Calu3 (cell line): Measurements from ENCODE around the gene TUBB. TPM values are rescaled to one million over a fixed set of nuclear protein-coding genes. Genes with fewer than 3 reads are reported as not detected.

ENCODE experiments used
- BruUV-seq: library from RNA; stranded (reverse); fragments of 400-500 nt; replicated peaks from 2 replicates; lab custom pipeline; 2021; lab: Mats Ljungman, UMichigan
- CTCF ChIA-PET: fragments of 300-600 bp; sonication (Branson Sonifier 250); formaldehyde crosslinking; loops from one replicate; lab custom pipeline; 2022; ENCODE audit warnings: antibody characterized with exemption; lab: Charles Lee
- DNase-seq: peaks from one replicate; pipeline ENCODE4 v3.0.0; 2022
- H3K27ac Mint-ChIP-seq: one replicate; pipeline ENCODE4 v1.8.0; 2022; ENCODE audit warnings: mixed read lengths; ENCODE audit not compliant: unreplicated experiment
- H3K27me3 Mint-ChIP-seq: one replicate; pipeline ENCODE4 v1.8.0; 2022; ENCODE audit warnings: mixed read lengths; ENCODE audit not compliant: unreplicated experiment
- H3K36me3 Mint-ChIP-seq: one replicate; pipeline ENCODE4 v1.8.0; 2022; ENCODE audit warnings: mild to moderate bottlenecking, moderate library complexity, mixed read lengths; ENCODE audit not compliant: insufficient read depth, unreplicated experiment
- H3K4me1 Mint-ChIP-seq: one replicate; pipeline ENCODE4 v1.8.0; 2022; ENCODE audit warnings: mild to moderate bottlenecking, low read depth, mixed read lengths; ENCODE audit not compliant: unreplicated experiment
- H3K4me3 Mint-ChIP-seq: one replicate; pipeline ENCODE4 v1.8.0; 2022; ENCODE audit warnings: mild to moderate bottlenecking, low read depth, moderate library complexity, mixed read lengths; ENCODE audit not compliant: unreplicated experiment
- H3K9me3 Mint-ChIP-seq: one replicate; pipeline ENCODE4 v1.8.0; 2022; ENCODE audit warnings: low read depth, mixed read lengths; ENCODE audit not compliant: unreplicated experiment
- intact Hi-C: fragments of 100-400 bp; cut with micrococcal nuclease; formaldehyde crosslinking; loops from one replicate; pipeline ENCODE4 v1.10.0; 2022; ENCODE audit not compliant: unreplicated experiment
- total RNA-seq: library from RNA; stranded (reverse); gene quantifications from 2 replicates; pipeline ENCODE4 v1.2.3, GENCODE V29; 2022
- TF ChIP-seq, protein P1 (sequence below): fragments of 200-600 bp; IDR thresholded peaks from one replicate; pipeline ENCODE4 v1.8.0; 2022; ENCODE audit warnings: antibody characterized with exemption; ENCODE audit not compliant: unreplicated experiment

TUBB gene
- total RNA-seq, 1 experiment from 2014 or later, result 1,123 TPM

- H3K9me3 Mint-ChIP-seq, result no peaks in the 10 kb centered on the region
- no peaks in the 10 kb centered on the region for H3K27me3 Mint-ChIP-seq
- peaks cover 50% of the 10 kb centered on the region for H3K4me1 Mint-ChIP-seq
- CTCF ChIA-PET, result interaction anchor here (0.8 to 1.4 kb wide), 2 partner anchors 47 kb away, joined by 4 read pairs; no protein-coding TSS in a partner anchor
- peak overlapping the region; percentile 86 for H3K27ac Mint-ChIP-seq
- BruUV-seq, result no TSS peak
- TF ChIP-seq, protein P1, sequence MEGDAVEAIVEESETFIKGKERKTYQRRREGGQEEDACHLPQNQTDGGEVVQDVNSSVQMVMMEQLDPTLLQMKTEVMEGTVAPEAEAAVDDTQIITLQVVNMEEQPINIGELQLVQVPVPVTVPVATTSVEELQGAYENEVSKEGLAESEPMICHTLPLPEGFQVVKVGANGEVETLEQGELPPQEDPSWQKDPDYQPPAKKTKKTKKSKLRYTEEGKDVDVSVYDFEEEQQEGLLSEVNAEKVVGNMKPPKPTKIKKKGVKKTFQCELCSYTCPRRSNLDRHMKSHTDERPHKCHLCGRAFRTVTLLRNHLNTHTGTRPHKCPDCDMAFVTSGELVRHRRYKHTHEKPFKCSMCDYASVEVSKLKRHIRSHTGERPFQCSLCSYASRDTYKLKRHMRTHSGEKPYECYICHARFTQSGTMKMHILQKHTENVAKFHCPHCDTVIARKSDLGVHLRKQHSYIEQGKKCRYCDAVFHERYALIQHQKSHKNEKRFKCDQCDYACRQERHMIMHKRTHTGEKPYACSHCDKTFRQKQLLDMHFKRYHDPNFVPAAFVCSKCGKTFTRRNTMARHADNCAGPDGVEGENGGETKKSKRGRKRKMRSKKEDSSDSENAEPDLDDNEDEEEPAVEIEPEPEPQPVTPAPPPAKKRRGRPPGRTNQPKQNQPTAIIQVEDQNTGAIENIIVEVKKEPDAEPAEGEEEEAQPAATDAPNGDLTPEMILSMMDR, result no peak
- intact Hi-C loops, result loop anchor here (10.0 kb wide), 2 partner anchors 181 to 241 kb away; partner anchors contain the start of gene HLA-E
- no peak overlapping the region for H3K4me3 Mint-ChIP-seq
- DNase-seq, result no peak
- peaks cover 96% of the 10 kb centered on the region for H3K36me3 Mint-ChIP-seq
These were observed 5.8 kb downstream of the TUBB start for GRCh38 chr6:30725713-30726505.

- TF ChIP-seq, protein P1, result no peak
- peaks cover 54% of the 10 kb centered on the region for H3K4me1 Mint-ChIP-seq
- H3K4me3 Mint-ChIP-seq, result no peak overlapping the region
- H3K27me3 Mint-ChIP-seq, result no peaks in the 10 kb centered on the region
- intact Hi-C loops, result loop anchor here (10.0 kb wide), 2 partner anchors 182 to 242 kb away; partner anchors contain the start of gene HLA-E
- DNase-seq, result no peak
- H3K36me3 Mint-ChIP-seq, result peaks cover 96% of the 10 kb centered on the region
- CTCF ChIA-PET, result interaction anchor here (1.4 to 1.8 kb wide), 2 partner anchors 48 to 94 kb away, joined by 4 to 9 read pairs; no protein-coding TSS in a partner anchor
- no peaks in the 10 kb centered on the region for H3K9me3 Mint-ChIP-seq
- no peak overlapping the region for H3K27ac Mint-ChIP-seq
- BruUV-seq, result no TSS peak
These were observed 6.6 kb downstream of the TUBB start for GRCh38 chr6:30726506-30727413.

- CTCF ChIA-PET, result interaction anchor here (0.7 to 1.8 kb wide), 5 partner anchors 32 to 352 kb away, joined by 3 to 9 read pairs (median 4); no protein-coding TSS in a partner anchor
- H3K27me3 Mint-ChIP-seq, result no peaks in the 10 kb centered on the region
- peak overlapping the region; percentile 63 for H3K27ac Mint-ChIP-seq
- TF ChIP-seq, protein P1, result no peak
- no peak overlapping the region for H3K4me3 Mint-ChIP-seq
- H3K9me3 Mint-ChIP-seq, result no peaks in the 10 kb centered on the region
- no peak for DNase-seq
- no TSS peak for BruUV-seq
- peaks cover 45% of the 10 kb centered on the region for H3K4me1 Mint-ChIP-seq
- intact Hi-C loops, result loop anchor here (10.0 kb wide), 2 partner anchors 183 to 243 kb away; partner anchors contain the start of gene HLA-E
- peaks cover 96% of the 10 kb centered on the region for H3K36me3 Mint-ChIP-seq
These were observed 7.9 kb downstream of the TUBB start for GRCh38 chr6:30727920-30728553.
